Endometrial microvascular endothelial cells (primary cell): ENCODE measurements around the gene HCST. TPM values are rescaled to one million over a fixed set of nuclear protein-coding genes. Genes with fewer than 3 reads are reported as not detected.
"Not testable (repeated sequence)": the region's sequence is repeated elsewhere in the genome, so short reads cannot be mapped to it uniquely, and the experiment has no call there.

Experiments used
- in situ Hi-C: cut with HindIII; loops from 2 replicates; pipeline ENCODE4 v1.10.0; 2017; ENCODE audit warnings: low sequenced_read_pairs, low pct_unique_long_range_greater_than_20kb; ENCODE audit errors: inconsistent ontology term
- total RNA-seq: library from RNA; depleted of rRNA; stranded (reverse); fragments of >200 nt; gene quantifications from one replicate; pipeline ENCODE4 v1.2.3, GENCODE V29; 2015; ENCODE audit errors: inconsistent ontology term

HCST gene
- total RNA-seq, 1 donor from 2014 or later: not detected

DNA sequence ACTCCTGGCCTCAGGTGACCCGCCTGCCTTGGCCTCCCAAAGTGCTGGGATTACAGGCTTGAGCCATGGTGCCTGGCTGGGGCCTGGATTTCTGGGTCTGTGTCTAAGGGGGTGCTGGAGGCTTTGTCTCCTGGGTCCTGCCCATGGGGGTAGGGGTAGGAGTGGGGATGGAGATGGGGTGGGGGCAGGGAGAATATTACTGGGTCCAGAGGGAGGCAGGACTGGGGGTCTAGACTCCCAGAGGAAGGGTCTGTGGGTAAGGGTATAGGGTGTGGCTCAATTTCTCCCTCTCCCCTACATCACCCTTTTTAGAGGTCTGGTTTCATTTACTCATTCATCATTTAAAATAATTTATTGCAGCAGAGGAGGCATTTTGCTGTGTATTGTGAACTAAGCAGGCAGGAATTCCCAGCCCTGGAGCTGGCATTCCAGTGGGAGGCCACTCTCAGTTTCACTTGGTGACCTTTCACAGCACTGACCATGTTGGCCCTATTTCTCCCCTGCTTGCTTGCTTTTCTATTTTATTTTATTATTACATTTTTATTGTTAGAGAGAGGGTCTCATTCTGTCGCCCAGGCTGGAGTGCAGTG lies 1.2 kb upstream of the HCST start:
- in situ Hi-C loops: no loop called here

DNA sequence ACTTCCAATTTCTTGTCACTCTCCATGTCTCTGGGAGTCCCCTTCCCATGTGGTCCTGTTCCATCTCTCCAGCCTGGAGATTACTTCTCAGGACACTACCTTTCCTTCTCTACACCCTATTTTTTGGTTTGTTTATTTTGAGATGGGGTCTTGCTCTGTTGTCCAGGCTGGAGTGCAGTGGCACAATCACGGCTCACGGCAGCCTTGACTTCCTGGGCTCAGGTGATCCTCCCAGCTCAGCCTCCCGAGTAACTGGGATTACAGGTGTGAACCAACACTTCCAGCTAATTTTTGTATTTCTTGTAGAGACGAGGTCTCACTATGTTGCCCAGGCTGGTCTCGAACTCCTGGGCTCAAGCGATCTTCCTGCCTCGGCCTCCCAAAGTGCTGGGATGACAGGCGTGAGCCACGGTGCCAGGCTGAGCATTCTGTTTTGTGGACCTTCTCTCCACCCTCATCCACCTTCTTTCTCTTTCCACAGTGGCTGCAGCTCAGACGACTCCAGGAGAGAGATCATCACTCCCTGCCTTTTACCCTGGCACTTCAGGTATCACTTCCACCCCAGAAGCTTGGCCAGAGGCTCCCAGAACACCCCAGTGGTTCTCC lies 644 bp downstream of the HCST start:
- in situ Hi-C loops: no loop called here

DNA sequence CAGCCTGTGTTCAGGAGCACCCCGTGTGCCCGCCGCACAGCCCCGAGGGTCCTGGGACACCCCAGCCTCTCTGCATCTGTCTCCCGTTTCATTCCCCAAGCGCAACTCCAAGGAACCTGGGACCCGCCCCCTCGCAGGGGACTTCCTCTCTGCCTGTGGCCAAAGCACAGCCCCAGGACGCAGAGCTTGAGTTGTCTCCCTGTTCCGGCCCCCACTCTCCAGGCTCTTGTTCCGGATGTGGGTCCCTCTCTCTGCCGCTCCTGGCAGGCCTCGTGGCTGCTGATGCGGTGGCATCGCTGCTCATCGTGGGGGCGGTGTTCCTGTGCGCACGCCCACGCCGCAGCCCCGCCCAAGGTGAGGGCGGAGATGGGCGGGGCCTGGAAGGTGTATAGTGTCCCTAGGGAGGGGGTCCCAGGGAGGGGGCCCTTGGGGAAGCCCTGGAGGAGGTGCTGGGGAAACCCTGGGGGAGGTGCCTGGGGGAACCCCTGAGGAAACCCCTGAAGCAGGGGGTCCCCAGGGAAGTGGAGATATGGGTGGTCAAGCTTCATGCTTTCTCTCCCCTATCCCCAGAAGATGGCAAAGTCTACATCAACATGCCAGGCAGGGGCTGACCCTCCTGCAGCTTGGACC lies 1.3 kb downstream of the HCST start:
- in situ Hi-C loops: no loop called here

DNA sequence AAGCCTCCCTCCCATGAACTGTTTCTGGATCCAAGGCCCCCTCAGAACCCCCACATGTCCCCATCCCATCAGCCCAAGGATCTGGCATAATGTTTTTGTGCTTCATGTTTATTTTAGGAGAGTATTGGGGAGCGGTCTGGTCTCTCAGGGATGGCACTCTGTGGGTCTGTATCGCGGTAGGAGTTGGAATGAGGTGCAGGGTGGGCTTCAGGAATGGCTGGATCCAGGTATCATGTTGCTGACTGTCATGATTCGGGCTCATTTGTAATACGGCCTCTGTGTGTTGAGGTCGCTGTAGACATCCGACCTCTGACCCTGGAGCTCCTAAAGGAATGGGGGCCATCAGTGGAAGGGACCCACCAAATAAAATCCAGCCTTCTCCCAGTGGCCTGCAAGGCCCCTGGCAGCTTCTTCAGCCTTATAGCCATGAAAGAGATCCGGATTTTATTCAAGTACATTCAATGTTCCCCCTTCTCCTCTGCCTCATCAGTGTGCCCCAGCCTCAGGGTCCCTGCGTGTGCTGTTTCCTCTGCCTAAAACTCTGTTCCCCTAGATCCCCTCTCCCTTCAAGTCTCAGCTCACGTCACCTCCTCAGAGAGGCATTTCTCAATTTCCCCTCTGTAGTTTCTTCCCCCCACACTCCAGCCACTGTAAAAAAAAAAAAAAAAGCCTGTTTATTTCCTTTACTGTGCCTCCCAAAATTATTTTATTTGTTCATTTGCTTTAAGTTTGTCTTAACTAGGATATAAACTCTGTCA lies 2.2 kb downstream of the HCST start:
- in situ Hi-C loops: no loop called here

DNA sequence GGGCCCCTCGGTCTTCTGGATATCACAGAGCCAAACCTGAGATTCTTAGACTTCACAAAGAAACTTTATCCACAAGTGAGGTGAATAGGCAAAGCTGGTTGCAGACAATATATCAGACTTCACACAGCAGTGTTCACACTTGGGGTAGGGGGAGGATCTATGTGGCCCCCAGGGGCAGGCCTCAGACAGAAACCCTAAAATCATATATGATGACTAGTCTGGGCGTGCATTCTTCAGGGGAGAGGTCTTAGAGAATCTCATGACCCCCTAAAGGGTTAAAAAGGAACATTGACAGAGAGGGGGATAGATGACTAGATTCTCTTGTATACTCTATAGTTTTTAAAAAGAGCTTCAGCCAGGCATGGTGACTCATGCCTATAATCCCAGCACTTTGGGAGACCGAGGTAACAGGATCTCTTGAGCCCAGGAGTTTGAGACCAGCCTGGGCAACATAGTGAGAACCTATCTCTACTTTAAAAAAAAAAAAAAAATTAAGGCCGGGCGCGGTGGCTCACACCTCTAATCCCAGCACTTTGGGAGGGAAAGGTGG lies 2.9 kb downstream of the HCST start:
- in situ Hi-C loops: no loop called here

DNA sequence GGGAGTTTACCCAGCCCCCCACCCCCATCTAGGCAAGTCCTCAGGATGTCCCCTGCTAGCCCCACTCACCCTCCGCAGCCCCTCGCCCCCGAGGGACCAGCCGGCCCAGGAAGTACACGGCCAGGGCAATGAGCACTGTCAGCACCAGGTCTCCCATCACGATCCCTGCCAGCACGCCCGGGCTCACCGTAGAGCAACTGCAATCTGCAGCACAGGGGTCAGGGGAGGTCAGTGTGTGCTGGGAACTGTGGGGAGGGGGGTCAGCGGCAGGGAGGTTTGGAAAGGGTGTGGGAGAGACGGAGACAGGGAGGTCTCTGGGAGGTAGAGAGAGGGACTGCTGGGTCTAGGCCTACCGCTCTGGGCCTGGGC lies 5.0 kb downstream of the HCST start:
- in situ Hi-C loops: no loop called here

DNA sequence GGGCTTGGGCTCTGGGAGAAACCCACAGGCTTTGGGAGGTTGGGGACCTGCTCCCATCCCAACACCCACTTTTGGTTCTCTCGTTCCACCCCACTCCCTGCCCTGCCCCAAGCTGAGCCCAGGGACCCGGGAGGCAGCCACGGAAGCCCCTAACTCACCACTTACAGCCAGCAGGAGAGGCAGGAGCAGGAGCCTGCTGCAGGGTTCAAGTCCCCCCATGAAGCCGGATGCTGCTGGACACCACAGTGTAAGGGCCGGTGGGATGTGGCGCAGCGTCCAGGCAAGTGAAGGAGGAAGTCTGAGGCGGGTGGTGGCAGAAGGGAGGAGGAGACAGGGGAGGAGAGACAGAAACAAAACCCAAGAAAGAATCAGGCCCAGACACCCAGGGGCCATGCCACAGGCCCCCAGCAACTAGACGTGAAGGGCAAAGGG lies 5.7 kb downstream of the HCST start, which contains the start of gene TYROBP:
Gene TYROBP (minus strand): TSS at position 286 of the 432 bp plus-strand sequence. CDS start 67 bp downstream, at position 219.
- in situ Hi-C loops: no loop called here

DNA sequence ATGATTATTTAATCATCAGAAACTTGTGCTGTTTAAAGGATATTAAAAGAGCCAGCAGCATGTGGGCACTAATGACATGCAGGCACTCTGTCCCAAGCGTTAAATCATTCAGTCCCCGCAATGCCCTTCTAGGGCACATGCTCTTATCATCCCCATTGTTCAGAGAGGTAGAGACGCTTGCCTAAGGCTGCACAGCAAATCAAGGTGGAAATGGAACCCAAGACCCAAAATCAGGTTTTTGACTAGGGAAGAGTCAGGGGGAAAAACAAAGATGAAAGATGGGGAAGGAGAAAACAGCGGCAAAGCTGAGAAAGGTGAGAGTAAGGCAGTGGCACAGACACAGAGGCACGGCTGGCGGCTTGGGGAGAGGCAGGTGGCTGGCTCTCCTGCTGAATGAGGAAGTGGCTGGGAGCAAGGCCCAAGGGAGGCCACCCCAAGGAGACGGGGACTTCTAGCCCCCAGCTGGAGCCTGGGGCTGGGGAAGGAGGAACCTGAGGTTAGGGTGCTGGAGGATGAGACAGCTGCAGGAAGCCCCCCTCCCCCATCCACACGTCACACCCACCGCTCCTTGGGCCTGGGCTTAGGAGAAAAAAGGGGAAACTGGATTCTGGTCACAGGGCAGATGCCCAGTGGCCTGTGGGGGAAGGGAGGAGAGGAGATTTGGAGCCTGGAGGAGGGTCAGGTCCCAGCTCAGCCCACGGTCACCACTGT lies 6.8 kb downstream of the HCST start:
- in situ Hi-C loops: no loop called here

DNA sequence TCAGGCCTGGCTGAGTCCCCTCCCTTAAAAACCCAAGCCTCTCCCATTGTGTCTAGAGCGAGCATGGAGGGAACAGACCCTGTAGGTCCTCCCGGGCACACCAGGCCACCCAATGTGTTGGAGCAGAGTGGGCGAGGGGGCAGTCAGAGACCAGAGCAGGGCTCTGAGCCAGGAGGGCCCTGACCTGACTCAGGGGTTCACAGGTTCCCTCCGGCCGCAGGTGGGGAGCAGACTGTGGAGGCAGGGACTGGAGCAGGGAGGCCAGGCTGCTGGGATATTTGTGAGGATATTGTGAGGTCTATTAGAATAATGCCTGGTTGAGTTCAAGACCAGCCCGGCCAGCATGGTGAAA lies 7.3 kb downstream of the HCST start:
- in situ Hi-C loops: no loop called here

DNA sequence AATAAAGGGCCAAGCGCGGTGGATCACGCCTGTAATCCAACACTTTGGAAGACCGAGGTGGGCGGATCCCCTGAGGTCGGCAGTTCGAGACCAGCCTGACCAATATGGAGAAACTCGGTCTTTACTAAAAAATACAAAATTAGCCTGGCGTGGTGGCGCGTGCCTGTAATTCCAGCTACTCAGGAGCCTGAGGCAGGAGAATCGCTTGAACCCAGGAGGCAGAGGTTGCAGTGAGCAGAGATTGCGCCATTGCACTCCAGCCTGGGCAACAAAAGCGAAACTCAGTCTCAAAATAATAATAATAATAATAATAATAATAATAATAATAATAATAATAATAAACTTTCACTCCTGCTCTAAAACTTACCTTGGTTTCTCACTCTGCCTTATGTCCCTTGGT lies 8.0 kb downstream of the HCST start:
- in situ Hi-C loops: not testable (repeated sequence)

DNA sequence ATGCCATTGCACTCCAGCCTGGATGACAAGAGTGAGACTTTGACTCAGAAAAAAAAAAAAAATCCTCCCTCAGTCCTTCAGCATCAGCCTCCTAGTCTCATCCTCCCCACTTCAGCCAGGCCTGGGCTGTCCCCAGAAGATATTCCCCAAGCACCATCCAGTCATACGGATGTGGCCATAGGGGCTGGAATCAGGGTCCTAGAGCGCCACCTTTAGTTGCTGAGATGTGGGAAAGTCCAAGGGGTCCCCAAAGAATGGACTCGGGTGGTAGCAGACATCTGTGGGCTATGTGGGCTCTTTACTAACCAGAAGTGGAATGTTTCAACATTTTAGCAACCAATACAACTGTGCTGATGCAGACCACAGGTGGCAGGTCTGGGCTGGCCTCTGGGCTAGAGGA lies 8.8 kb downstream of the HCST start:
- in situ Hi-C loops: no loop called here

DNA sequence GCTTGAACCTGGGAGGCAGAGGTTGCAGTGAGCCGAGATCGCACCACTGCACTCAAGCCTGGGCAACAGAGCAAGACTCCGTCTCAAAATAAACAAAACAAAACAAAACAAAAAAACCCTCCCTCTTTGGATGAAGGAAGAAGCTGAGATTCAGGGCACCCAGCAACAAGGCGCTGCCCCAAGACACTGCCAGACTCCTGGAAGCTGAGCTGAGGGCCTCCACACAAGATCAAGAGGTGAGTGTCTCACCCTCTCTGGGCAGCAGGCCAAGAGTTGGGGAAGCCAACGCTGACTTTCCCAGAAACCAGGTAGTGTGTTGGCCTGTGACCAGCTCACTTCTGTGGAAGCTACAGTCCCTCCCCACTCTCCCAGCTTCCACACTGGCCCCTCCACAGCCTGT lies 9.5 kb downstream of the HCST start:
- in situ Hi-C loops: no loop called here

DNA sequence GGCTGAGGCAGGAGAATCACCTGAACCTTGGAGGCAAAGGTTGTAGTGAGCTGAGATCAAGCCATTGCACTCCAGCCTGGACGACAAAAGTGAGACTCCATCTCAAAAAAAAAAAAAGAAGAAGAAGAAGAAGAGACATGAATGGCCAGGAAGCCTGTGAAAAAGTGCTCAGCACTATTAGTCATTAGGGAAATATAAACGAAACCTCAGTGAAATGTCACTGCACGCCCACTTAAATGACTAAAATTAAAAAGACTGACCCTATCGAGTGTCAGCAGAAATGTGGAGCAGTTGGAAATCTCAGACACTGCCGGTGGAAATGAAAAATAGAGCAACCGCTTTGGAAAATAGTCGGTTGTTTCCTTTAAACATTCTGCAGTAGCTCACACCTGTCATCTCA lies 11.3 kb downstream of the HCST start:
- in situ Hi-C loops: no loop called here

DNA sequence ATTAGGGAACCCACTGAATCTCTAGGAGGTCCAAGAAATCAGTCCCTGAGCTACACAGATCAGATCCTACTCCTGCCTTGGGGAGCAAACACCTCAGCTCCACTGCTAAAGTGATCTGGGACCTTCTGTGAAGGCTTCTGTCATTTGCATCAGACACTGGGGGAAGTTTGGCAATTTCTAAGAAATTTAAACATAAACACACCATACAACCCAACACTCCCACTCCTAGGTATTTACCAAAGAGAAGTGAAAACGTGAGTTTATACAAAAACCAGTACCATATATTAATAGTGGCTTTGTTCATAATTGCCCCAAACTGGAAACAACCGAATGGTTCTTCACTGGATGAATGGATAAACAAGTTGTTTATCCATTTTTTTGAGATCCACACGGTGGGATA lies 13.1 kb downstream of the HCST start:
- in situ Hi-C loops: no loop called here

DNA sequence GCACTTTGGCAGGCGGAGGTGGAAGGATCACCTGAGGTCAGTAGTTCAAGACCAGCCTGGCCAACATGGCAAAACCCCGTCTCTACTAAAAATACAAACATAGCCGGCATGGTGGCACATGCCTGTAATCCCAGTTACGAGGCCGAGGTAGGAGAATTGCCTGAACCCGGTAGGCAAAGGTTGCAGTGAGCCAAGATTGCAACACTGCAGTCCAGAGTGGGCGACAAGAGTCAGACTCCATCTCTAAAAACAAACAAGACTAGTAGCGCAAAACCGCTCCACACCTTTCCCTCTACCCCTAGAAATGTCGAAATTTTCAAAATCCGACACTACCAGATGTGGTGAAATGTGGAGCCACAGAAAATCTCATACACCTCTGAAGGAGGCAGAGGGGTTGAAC lies 17.0 kb downstream of the HCST start:
- in situ Hi-C loops: no loop called here

DNA sequence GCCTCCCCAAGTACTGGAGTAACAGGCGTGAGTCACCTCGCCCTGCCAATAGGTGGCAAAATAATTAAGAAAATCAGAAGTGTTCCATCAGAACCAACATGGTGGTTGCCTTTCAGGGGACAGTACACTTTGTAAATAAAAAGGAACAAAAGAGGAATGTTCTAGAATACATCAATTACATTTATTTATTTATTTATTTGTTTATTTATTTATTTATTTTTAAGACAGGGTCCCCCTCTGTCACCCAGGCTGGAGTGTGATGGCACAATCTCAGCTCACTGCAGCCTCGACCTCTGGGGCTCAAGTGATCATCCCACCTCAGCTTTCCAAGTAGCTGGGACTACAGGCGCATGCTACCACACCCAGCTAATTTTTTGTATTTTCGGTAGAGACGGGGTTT lies 18.7 kb downstream of the HCST start:
- in situ Hi-C loops: no loop called here

DNA sequence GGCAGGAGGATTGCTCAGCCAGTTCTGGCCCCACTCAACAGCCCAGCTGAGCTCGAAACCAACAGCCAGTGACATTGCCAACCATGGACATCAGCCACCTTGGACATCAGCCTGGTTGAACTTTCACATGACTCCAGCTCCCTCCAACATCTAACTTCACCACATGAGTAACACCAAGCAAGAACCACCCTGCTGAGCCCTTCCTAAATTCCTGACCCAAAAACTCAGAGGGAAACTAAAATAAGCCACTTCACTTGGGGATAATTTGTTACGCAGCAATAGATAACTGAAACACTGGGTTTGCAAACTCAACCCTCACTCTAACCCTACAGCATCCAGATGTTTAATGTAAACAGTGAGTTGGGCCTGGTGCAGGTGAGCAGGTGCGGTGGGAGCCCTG lies 23.2 kb downstream of the HCST start:
- in situ Hi-C loops: no loop called here

DNA sequence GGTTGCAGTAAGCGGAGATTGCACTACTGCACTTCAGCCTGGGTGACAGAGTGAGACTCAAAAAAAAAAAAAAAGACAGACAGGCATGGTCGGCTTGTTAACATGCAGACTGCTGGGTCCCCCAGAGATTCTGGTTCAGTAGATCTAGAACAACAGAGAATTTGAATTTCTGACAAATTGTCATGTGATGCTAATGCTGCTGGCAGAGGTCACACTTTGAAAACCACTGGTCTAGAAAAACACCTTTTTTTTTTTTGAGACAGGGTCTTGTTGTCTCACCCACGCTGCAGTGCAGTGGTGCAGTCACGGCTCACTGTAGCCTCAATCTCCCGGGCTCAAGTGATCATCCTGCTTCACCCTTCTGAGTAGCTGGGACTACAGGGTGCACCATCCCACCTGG lies 26.2 kb downstream of the HCST start:
- in situ Hi-C loops: no loop called here

DNA sequence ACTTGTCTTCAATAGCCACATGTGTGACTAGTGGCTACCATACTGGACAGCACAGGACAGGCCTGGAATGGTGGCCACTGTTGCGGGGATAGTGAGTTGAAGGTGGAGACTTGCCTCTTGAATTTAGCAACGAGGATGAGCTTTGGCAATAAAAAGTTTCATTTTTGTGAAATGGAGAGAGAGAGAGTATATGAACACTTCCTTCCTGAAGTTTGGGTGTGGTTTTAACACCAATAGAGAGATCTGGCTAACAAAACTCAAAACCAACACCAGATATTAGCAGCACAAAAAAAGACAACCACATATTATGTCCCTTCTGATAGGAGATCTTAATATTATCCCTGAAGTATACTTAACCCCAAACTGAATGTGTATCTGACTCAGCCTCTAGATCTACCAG lies 27.5 kb downstream of the HCST start:
- in situ Hi-C loops: no loop called here
